ENCODE data around the gene NEURL2.
"Not testable (repeated sequence)": the region's sequence is repeated elsewhere in the genome, so short reads cannot be mapped to it uniquely, and the experiment has no call there.

NEURL2 gene

DNA sequence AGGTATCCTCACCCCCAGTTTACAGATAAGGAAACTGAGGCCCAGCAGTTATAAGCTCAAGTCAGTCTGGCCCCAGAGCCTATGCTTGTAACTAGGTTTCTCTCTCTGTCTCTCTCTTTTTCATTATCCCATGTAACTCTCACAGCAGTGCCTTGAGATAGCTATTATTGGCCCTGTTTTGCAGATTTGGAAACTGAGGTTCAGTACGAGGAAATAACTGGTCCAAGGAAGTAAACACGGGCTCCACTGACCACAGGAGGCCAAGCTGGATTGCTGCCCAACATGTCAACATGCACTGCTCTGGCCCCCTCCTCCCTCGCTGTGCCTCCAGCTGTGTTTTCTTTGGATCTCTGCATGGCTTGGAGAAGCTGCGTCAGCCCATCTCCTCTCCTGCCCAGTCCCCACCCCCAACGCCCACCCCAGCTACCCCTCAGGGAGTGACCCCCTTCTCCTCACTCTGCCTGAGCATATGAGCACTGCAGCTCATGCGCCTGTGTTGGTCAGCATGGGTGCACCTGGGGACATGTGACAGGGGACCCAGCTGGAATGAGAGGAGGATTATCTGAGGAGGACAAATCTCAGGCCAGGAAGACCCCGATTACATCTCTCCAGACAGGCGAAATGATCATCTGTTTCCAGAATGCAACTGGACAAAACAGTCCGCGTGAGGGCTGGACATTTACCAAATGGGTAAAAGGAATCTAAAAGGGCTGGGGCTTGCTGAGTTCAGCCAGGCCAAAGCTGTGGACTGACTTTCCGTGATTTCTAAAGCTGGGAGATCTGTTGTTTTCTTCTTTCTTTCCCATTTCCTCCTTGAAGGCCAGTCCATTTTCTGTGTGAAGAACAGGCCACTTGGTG is 28.8 kb upstream of the NEURL2 start:
- DNase-seq: no peak

DNA sequence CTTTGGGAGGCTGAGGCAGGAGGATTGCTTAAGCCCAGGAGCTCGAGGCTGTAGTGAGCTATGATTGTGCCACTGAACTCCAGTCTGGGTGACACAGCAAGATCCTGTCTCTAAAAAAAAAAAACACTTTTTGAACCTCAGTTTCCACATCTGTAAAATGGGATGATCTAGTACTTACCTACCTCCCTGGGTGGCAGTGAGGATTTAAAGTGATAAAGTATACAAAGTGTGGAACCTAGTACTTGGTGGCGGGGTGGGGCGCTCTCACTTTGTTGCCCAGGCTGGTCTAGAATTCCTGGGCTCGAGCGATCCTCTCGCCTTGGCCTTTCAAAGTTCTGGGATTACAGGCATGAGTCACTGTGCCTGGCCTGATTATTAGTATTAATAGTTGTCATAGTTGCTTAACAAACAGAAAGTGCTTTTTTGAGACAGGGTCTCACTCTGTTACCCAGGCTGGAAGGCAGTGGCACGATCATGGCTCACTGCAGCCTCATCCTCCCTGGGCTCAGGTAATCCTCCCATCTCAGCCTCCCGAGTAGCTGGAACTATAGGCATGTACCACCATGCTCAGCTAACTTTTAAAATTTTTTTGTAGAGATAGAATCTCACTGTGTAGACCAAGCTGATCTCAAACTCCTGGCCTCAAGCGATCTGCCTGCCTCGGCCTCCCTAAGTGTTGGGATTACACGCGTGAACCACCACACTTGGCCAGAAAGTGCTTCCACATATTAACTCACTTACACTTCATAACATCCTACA is 27.9 kb upstream of the NEURL2 start:
- DNase-seq: no peak

- no peak for DNase-seq
Measured at GRCh38 chr20:45918182-45918737, 27.3 kb upstream of the NEURL2 start.

DNA sequence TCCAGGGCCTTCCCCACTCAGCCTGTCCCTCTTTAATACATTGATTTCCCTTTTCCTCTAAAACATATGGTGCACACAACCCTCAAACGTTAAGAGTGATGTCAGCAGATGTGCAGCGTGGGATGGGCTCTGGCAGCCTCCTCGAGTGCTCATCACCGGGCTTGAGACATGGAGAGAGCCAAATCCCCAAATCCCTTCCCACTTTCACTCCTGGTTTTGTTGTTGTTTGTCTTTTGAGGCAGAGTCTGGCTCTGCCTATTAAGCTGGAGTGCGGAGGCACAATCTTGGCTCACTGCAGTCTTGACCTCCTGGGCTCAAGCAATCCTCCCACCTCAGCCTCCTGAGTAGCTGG is 26.8 kb upstream of the NEURL2 start:
- DNase-seq: no peak

GRCh38 chr20:45913116-45913515 is 22.1 kb upstream of the NEURL2 start:
- no peak for DNase-seq

- no peak for DNase-seq
Measured at GRCh38 chr20:45912344-45912682, 21.3 kb upstream of the NEURL2 start.

GRCh38 chr20:45911486-45912343 is 20.7 kb upstream of the NEURL2 start, which contains the start of gene PLTP:
Gene PLTP (minus strand): TSS chr20:45912155. CDS start chr20:45911452, 703 bp downstream.
- DNase-seq: peak in 1 of 2 experiments; percentile 23

DNA sequence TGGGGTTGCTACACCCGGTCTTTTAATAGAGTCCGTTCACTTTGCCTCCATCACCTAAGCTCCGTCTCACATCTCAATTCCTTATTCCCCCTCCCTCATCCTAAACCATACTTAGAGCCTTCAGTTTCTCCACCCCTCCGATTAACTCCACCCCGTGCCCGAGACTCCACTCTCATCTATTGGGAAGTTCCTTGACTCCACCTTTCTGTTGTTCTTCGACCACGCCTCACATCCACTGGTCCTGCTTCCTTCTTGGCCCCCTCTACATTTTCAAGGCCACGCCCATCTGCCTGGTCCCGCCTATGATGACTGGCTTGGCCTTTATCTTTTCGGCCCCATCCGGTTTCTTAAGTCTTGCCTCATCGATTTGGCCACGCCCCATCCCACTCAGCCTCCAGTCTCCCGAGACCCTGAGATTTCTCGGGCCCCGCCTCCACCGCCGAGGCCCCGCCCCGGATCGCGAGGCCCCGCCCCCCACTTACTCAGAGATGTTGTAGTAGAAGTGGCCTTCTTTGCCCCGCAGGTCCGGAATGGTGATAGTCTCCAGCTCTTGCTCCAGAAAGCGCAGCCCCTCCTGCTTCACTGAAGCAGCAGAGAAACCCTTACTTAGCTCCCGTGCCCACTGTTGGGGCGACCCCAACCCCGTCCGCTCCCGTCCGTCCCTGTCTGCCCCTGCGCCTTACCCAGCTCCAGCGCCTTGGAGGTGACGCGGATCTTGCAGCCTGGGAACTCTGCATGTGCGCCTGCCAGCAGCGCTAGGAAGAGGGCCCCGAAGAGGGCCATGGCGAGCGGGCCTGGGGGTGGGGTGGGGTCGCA is 19.9 kb upstream of the NEURL2 start:
- DNase-seq: peak; percentile 15 to 65

DNA sequence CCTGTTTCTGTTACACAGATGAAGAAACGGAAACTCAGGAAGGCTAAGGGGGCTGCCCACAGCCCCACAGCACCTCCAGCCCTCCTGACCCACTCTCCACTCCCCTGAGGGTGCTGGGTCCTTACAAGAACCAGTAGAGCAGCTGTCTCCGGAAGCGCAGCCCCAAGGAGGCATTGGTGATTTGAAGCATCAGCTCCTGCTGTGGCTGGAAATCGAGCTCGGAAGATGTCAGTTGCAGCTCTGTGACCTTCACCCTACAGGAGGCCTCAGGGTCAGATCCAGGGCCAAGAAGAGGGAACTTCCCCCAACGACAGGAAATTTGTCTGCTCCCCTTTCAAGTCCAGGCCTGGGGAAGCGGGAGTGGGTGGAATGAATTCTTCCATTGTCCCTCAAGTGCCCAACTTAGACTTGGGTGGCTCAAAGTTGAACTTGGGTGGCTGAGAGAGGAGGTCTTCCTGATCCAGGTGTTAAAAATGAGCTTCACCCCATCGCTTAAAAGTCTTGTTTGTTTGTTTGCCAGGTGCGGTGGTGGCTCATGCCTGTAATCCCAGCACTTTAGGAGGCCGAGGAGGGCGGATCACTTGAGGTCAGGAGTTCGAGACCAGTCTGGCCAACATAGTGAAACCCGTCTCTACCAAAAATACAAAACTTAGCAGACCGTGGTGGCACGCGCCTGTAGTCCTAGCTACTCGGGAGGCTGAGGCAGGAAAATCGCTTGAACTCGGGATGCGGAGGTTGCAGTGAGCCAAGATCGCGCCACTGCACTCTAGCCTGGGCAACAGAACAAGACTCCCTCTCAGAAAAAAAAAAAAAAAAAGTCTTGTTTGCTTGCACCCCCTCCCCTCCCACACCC is 19.0 kb upstream of the NEURL2 start:
- no peak for DNase-seq

GRCh38 chr20:45909336-45909808 is 18.4 kb upstream of the NEURL2 start:
- DNase-seq: no peak

DNA sequence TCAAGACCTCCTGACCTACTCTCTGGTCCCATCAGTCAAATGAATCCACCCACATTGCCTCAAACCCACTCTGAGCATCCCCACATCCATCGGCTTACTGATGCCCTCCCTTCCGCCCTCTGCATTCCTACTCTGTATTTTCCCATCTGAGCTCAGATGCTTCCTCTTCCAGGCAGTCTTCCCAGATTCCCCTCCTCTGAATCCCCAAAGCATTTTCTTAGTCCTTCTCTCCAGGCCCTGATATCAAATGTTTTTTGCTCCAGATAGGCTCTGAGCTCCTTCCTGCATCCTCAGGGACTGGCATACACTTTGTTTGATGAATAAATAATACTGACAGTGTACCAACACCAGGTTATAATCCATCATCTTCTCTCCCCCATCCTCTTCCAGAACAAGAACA is 17.1 kb upstream of the NEURL2 start:
- DNase-seq: no peak

DNA sequence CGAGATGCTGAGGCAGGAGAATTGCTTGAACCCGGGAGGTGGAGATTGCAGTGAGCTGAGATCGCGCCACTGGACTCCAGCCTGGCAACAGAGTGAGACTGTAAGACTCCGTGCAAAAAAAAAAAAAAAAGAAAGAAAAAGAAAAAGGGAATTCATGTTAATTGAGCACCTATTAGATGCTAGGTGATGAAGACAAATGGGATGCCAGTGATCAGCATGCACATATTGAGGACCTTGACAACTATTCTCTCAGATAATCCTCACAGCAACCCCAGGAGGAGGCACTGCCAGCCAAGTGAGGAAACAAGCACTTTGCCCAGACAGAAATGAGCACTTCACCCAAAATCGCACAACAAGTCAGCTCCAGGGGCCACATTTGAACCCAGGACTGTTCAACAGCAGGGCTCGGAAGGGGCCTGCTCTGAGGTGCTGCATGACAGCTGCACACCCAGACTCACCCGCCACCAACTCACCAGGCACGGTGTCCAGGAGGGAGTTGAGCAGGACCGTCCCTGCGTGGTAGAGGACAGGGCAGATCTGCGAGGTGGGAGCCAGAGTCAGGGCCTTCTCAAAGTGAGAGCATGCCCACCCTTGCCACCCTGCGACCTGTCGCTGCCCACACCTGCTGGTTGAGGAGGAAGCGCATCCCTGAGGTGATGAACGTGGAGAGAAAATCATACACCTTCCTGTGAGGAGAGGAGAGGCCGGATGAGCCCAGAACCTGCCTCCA is 16.4 kb upstream of the NEURL2 start:
- DNase-seq: no peak

GRCh38 chr20:45905505-45906079 is 14.6 kb upstream of the NEURL2 start:
- DNase-seq: no peak

DNA sequence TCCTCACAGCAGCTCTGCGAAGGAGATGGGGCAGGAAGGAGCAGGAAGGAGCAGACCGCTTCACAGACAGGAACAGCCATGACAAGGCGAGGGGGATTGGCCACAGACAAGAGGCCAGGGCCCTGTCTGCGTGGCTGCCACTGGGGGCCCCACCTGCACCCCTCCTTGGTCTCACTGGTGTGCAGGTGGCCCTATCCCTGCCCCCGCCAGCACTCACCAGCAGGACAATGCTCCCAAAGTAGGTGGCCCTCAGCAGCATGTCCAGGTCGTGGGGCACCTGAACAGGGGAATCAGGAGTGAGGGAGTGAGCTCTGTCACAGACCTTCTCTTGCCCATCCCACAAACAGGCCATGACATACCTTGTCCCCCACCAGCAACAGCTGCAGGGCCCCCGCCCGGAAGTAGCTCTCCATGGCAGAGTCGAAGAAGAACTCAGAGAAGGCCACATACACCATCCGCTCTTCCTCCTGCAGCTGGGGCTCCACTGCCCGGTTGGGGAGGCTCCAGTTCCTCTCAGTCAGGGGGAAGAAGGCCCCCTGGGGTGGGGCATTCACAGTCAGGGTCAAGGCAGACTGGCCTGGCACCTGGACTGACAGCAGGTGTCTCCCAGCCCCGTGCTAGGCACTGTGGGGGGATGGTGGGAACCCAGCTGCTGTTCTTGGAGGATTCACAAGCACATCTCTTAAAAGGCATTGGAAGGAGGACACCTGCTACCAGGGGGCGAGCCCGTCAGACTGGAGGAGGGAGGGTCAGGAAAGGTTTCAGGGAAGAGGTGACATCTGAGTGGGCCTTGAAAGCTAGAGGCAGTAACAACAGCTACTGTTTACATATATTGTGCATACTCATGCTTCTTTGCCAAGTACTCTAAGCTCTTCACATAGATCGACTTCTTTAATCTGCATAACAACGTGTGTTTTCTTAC is 13.8 kb upstream of the NEURL2 start:
- no peak for DNase-seq

GRCh38 chr20:45902199-45902701 is 11.2 kb upstream of the NEURL2 start:
- DNase-seq: no peak

DNA sequence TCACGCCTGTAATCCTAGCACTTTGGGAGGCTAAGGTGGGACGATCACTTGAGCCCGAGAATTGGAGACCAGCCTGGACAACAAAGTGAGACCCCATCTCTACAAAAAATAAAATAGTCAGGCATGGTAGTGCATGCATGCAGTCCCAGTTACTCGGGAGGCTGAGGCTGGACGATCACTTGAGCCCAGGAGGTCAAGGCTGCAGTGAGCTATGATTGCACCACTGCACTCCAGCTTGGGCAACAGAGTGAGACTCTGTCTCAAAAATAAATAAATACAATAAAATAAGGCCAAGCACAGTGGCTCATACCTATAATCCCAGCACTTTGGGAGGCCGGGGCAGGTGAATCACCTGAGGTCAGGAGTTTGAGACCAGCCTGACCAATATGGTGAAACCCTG is 10.3 kb upstream of the NEURL2 start:
- not testable (repeated sequence) for DNase-seq

DNA sequence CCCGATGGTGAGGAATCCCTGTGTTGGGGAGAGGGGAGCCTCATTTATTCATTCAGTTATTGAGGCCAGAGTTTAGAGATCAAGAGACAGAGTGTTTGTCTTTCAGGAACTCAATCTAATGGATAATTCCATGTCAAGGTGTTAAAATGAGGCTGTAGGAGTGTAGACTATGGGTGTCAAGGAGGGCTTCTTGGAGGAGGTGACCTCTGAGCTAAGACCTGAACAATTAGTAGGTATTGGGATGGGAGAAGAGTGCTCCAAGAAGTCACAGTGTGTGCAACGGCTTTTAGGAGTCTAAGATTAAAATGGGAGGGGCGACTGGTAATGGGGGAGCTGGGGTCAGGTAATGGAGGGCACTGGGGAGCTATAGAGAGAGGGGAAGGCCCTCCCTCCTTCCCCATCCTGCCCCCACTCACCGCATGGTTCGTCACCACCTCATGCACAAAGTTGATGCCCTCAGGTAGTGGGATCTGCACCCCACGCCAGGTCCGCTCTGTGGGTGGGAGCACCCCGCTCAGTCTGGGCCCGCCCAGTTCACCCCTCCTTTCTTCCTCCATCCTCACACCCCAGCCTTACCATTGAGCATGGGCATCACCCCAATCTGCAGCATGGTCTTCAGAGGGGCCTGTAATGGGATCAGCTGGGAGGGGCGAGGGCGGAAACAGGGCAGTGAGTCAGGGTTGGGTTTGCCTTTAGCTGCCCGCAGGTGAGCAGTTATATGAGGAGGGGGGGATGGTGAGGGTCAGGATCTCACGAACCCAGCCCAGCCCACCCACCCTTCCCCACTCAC is 8.2 kb upstream of the NEURL2 start:
- no peak for DNase-seq

- no peak for DNase-seq
Measured at GRCh38 chr20:45898285-45898684, 7.3 kb upstream of the NEURL2 start.

Data from NCI-H446 (cell line).